CD4-positive, alpha-beta T cell treated with Interleukin-21 for 1 hour (primary cell): ENCODE data around the gene GGPS1.
"Not testable (repeated sequence)": the region's sequence is repeated elsewhere in the genome, so short reads cannot be mapped to it uniquely, and the experiment has no call there.

Experiments
- DNase-seq: peaks from one replicate; pipeline ENCODE4 v3.0.0-alpha.2; 2020

The GGPS1 gene

GRCh38 chr1:235342471-235342870 is 14.1 kb downstream of the GGPS1 start:
- no peak for DNase-seq

- DNase-seq, result no peak
Measured at GRCh38 chr1:235343726-235344125, 15.4 kb downstream of the GGPS1 start.

- DNase-seq, result no peak
Measured at GRCh38 chr1:235351441-235351840, 23.1 kb downstream of the GGPS1 start.

- DNase-seq, result no peak
Measured at GRCh38 chr1:235351898-235352297, 23.5 kb downstream of the GGPS1 start.

- DNase-seq, result no peak
Measured at GRCh38 chr1:235357485-235358373, 29.4 kb downstream of the GGPS1 start.

- no peak for DNase-seq
Measured at GRCh38 chr1:235358899-235359298, 30.5 kb downstream of the GGPS1 start.

- DNase-seq, result not testable (repeated sequence)
Measured at GRCh38 chr1:235364189-235364588, 35.8 kb downstream of the GGPS1 start.

- DNase-seq, result peak; percentile 7
Measured at GRCh38 chr1:235366286-235366685, 37.9 kb downstream of the GGPS1 start.

- peak; percentile 86 for DNase-seq
Measured at GRCh38 chr1:235367000-235367908, 38.9 kb downstream of the GGPS1 start, which contains the start of gene TBCE. Gene TBCE, plus strand, starts transcription at chr1:235367427. Its CDS starts 12,623 bp downstream, at chr1:235380050.

- no peak for DNase-seq
Measured at GRCh38 chr1:235368428-235368827, 40.1 kb downstream of the GGPS1 start.

- DNase-seq, result no peak
Measured at GRCh38 chr1:235369802-235370201, 41.4 kb downstream of the GGPS1 start.

- no peak for DNase-seq
Measured at GRCh38 chr1:235375919-235376605, 47.7 kb downstream of the GGPS1 start.

GRCh38 chr1:235378134-235378735 is 49.9 kb downstream of the GGPS1 start:
- not testable (repeated sequence) for DNase-seq

GRCh38 chr1:235381955-235382739 is 53.8 kb downstream of the GGPS1 start:
- DNase-seq, result not testable (repeated sequence)

- DNase-seq, result not testable (repeated sequence)
Measured at GRCh38 chr1:235385633-235386032, 57.3 kb downstream of the GGPS1 start.

GRCh38 chr1:235391874-235392273 is 63.5 kb downstream of the GGPS1 start:
- DNase-seq, result no peak
